G401.6 (cell line): ENCODE data around the gene COL21A1.

Experiments used
- FAIRE-seq: peaks from 2 replicates; lab custom pipeline; 2012; peaks lifted over from hg19 to GRCh38; lab: Jason Lieb, UNC

Gene COL21A1

GRCh38 chr6:56176741-56177140 is 70.6 kb downstream of the COL21A1 start:
- no peak for FAIRE-seq

- FAIRE-seq: no peak
Observed at GRCh38 chr6:56173228-56173627, 74.2 kb downstream of the COL21A1 start.

- no peak for FAIRE-seq
Observed at GRCh38 chr6:56172144-56172543, 75.2 kb downstream of the COL21A1 start.

DNA sequence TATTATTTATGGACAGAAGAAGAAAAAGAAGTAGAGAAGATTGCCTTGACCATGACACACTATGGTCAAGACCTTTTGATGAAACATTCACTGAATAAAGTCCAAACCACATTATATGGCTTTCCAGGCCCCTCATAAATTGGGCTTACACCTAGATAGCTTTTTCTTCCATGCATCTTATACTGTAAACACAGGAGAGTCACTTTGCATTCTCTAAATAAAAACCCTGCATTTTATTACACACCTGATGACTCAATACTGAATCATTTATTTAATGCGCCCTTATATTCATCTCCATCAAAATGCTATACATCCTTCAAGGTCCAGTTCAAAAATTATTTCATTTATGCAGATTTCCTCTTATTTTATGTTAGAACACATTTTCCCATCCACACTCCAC is 78.0 kb downstream of the COL21A1 start:
- FAIRE-seq: no peak

DNA sequence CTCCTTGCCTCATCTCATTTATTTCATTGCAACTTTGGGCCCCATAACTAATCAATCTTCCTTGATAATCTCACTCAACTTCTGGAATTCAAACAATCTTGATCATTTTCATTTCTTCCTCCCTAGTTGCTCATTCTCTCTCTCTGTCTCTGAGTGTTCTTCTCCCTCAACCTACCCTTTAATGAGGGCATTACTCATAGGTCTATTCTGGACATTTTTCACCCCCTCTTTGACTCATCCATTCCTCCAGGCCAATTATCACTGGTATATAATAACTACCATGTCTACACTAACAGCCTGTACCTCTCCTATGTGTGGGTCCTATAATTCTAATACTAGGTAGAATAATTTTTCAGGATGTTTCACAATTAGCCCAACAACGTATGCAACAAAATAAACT is 78.8 kb downstream of the COL21A1 start:
- FAIRE-seq: no peak

DNA sequence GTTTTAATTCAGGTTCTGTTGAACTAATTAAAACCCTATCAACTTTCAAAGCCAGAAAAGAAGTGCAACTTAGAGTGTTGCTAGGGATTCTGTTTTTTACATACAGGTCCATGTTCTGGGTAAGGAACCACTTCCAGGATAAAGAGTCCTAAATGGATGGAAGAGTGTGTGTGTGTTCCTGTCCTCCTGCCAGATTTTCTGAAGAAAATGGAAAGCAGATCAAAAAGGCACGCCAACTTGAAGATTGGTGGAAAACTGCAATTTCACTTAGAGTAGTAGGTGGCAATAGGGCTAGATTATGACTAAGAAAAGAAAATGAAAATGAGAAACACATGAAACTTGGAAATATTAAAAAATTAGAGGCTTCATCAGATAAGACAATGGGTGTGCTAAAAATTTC is 85.3 kb downstream of the COL21A1 start:
- FAIRE-seq: no peak

DNA sequence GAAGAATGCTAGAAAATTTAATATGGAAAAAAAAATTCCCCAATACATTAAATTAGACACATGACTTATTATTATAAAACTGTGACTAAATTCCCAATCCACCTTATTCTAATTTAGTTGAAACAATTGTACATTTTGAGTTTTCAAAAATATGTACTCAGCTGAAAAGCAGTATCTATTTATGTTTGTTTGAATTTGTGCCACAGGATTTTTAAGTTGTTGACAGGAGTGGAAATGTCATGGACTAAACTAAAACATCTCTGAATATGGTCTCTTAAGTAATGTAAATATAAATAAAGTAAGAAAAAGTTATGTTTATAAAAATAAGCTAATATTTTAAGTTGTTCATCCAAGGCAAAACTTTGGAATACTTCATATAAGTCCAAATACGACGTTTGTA is 86.9 kb downstream of the COL21A1 start:
- no peak for FAIRE-seq

GRCh38 chr6:56158571-56158970 is 88.8 kb downstream of the COL21A1 start:
- no peak for FAIRE-seq

DNA sequence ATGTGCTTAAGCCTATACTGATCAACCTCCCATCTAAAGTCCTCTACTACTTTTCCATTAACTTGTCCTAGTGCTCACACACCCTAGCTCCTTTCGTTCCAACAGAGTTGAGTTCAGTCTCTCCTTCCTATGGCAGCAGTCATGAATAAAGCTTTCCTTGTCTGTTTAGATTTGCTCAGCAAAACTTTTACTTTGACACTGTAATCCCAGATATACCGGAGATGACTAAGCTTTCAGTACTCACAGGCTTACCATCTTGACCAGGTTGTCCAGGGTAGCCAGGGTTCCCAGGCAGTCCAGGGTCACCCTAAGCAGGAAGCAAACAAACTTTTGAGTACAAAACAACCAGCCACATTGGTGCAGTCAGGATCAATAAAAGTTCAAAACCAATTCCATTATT is 90.7 kb downstream of the COL21A1 start:
- no peak for FAIRE-seq

DNA sequence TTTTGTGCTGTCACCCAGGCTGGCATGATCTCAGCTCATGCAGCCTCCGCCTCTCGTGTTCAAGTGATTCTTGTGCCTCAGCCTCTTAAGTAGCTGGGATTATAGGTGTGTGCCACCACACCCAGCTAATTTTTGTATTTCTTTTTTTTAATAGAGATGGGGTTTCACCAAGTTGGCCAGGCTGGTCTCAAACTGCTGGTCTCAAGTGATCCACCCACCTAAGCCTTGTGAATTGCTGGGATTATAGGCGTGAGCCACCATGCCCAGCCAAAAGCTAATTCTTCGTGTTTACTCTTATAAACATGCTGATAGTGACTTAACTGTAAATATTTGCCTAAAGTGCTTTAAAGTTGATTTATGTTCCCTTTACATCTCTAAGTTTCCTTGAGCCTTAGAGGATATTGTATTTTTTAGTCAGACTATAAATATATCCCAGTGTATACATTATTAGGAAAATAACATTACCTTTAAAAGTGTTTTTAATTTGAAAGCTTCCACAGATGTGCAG is 91.7 kb downstream of the COL21A1 start:
- FAIRE-seq: no peak

DNA sequence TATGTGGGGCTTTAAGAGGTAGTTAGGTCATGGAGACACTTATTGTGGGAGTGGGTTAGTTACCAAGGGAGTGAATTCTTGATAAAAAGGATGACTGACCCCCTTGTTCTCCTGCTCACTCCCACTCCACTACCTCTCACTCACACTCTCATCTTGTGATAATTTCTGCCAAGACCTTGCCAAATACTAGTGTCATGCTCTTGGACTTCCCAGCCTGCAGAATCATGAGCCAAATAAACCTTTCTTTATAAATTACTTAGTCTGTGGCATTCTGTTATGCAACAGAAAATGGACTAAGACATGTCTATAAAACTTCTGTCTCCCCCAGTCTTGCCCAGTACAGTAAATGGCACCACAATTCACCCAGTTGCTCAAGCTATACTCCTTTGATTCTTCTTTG is 93.3 kb downstream of the COL21A1 start:
- no peak for FAIRE-seq

- FAIRE-seq: no peak
Observed at GRCh38 chr6:56152611-56153010, 94.8 kb downstream of the COL21A1 start.

- no peak for FAIRE-seq
Observed at GRCh38 chr6:56151609-56152224, 95.7 kb downstream of the COL21A1 start.

GRCh38 chr6:56148488-56149186 is 98.7 kb downstream of the COL21A1 start:
- no peak for FAIRE-seq

- no peak for FAIRE-seq
Observed at GRCh38 chr6:56147766-56148165, 99.6 kb downstream of the COL21A1 start.

DNA sequence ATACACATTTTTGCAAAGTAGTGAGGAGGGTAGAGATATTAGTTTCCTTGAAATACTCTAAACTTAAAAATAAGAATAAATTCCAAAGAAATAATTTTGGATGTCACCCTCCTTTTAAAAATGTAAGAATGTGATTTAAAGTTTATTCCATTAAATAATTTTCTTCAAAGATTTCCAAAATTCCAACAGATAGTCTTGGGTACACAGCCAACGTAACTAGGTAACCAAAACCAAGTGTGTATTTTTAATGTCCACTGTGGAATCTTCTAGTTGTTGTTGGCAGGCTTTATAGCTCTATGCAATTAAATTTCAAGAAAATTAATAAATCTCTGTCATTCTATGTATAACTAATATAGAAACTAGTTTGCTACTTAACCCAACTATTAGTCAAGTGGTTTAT is 101.3 kb downstream of the COL21A1 start:
- no peak for FAIRE-seq

- no peak for FAIRE-seq
Observed at GRCh38 chr6:56145616-56146015, 101.8 kb downstream of the COL21A1 start.

DNA sequence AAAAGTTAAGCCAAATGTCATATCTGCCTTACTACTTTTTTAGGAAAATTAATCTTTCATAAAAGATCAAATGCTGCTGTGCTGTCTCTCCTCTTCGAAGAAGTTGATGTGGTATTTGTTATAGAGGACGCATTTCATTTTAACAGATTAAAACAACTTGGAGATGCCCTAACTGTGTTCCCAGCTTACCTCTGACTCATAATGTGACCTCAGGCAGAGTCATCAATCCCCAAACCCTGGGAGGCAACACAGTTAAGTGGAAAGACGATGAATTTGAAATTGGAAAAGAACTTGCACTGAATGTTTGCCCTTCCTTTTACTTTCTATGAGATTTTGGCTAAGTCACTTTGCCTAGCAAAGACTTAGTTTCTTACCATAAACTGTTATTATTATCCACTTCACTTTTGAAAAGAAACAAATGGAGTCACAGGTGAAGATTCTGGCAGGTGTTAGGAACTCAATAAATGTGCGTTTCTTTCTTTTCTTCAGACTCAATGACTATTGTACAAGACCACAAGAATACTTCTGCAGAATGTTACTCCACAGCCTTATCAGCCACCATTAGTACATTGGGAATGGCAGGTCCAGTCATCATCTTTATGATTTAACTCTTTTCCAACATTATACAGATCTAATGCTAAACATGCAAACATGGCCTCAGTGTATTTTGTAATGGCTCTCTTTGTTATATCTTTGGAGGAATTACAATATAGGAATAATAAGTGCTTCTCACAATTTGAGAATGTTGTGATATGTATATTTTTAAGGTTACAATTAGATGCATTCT is 102.6 kb downstream of the COL21A1 start:
- no peak for FAIRE-seq

GRCh38 chr6:56143796-56144195 is 103.6 kb downstream of the COL21A1 start:
- no peak for FAIRE-seq

DNA sequence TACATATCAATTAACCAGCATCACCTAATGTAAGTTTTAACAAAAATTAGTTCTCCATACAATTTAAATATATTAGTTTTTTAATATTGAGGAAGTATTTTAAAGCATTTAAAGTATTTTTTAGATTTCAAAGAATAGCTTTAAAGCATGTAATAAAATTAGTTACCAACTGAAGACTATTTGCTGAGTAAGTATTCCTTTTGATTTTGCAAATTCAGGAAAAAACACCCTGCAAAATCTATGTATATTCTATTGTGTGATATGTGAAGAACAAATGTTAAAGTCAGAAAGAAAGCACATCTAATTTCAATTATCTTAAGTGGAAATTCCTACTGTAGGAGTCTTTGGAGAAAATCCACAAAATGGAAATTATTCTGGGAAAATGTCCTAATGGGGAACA is 107.3 kb downstream of the COL21A1 start:
- peak; percentile 48 for FAIRE-seq

DNA sequence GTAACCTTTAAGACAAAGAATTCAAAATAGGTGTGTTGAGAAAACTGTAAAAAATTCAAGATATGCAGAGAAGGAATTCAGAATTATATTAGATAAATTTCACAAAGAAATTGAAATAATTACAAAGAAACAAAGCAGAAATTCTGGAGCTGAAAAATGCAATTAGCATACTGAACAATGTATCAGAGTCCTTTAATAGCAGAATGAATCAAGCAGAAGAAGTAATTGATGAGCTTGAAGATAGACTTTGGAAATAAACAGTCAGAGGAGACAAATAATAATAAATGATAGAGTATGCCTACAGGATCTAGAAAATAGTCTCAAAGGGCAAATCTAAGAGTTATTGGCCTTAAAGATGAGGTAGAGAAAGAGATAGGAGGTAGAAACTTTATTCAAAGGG is 131.7 kb downstream of the COL21A1 start:
- FAIRE-seq: no peak

GRCh38 chr6:56109149-56109548 is 138.2 kb downstream of the COL21A1 start:
- FAIRE-seq: no peak

DNA sequence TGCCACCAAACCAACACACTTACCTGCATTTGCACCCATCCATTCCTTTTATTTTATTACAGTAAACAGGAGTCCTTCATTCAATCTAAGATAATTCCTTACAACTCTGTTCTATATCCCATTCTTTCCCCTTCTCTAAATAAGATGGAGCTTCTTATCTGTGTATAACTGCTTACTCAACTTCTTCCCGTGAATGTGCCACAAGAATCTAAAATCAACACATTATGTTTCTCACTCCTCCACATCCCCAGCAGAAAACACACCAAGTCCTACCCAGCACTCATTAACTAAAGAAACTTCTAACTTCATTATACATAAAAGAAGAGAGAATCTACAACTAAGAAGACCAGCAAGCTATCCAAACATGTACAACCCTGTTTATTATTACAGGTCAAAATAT is 141.1 kb downstream of the COL21A1 start:
- no peak for FAIRE-seq
